GM18520 (cell line): ENCODE measurements around the gene PIK3C2A.

ENCODE experiments used
- ATAC-seq: cut with Tn5 transposase; IDR thresholded peaks from one replicate; pipeline ENCODE4 v1.9.1; 2021; ENCODE audit not compliant: unreplicated experiment

The PIK3C2A gene

GRCh38 chr11:17211286-17211685, 3.5 kb upstream of the PIK3C2A start:
- ATAC-seq = no peak

- ATAC-seq = no peak
Measured at GRCh38 chr11:17209939-17210245, 2.1 kb upstream of the PIK3C2A start.

- peak; percentile 37 for ATAC-seq
Measured at GRCh38 chr11:17208257-17208999, 642 bp upstream of the PIK3C2A start.

- no peak for ATAC-seq
Measured at GRCh38 chr11:17206463-17206862, 1.3 kb downstream of the PIK3C2A start.

GRCh38 chr11:17197431-17197898, 10.3 kb downstream of the PIK3C2A start:
- no peak for ATAC-seq

- ATAC-seq = no peak
Measured at GRCh38 chr11:17188675-17189074, 19.1 kb downstream of the PIK3C2A start.

- no peak for ATAC-seq
Measured at GRCh38 chr11:17186932-17187692, 20.7 kb downstream of the PIK3C2A start.

- no peak for ATAC-seq
Measured at GRCh38 chr11:17185938-17186337, 21.8 kb downstream of the PIK3C2A start.

GRCh38 chr11:17184882-17185587, 22.8 kb downstream of the PIK3C2A start:
- no peak for ATAC-seq

GRCh38 chr11:17183836-17184235, 23.9 kb downstream of the PIK3C2A start:
- ATAC-seq = no peak

GRCh38 chr11:17179970-17180369, 27.8 kb downstream of the PIK3C2A start:
- ATAC-seq = no peak

- no peak for ATAC-seq
Measured at GRCh38 chr11:17173332-17173731, 34.5 kb downstream of the PIK3C2A start.

- ATAC-seq = no peak
Measured at GRCh38 chr11:17171916-17172315, 35.9 kb downstream of the PIK3C2A start.

GRCh38 chr11:17171343-17171742, 36.4 kb downstream of the PIK3C2A start:
- ATAC-seq = no peak

GRCh38 chr11:17169876-17170275, 37.9 kb downstream of the PIK3C2A start:
- no peak for ATAC-seq

- ATAC-seq = no peak
Measured at GRCh38 chr11:17165247-17165890, 42.4 kb downstream of the PIK3C2A start.

- no peak for ATAC-seq
Measured at GRCh38 chr11:17164361-17165246, 43.2 kb downstream of the PIK3C2A start.

GRCh38 chr11:17163736-17164135, 44.0 kb downstream of the PIK3C2A start:
- ATAC-seq = no peak

GRCh38 chr11:17163291-17163690, 44.5 kb downstream of the PIK3C2A start:
- no peak for ATAC-seq

GRCh38 chr11:17162376-17162775, 45.4 kb downstream of the PIK3C2A start:
- ATAC-seq = no peak
